HG02623 (cell line): ENCODE results near the gene OAS1.
"Not testable (repeated sequence)": the region's sequence is repeated elsewhere in the genome, so short reads cannot be mapped to it uniquely, and the experiment has no call there.

Experiments used
- ATAC-seq: cut with Tn5 transposase; IDR thresholded peaks from one replicate; pipeline ENCODE4 v1.9.1; 2021; ENCODE audit warnings: moderate library complexity; ENCODE audit not compliant: unreplicated experiment

Gene OAS1

GRCh38 chr12:112898380-112898779 lies 8.4 kb upstream of the OAS1 start:
- ATAC-seq, result no peak

GRCh38 chr12:112900298-112901145 lies 6.2 kb upstream of the OAS1 start:
- ATAC-seq, result no peak

GRCh38 chr12:112901271-112901670 lies 5.5 kb upstream of the OAS1 start:
- no peak for ATAC-seq

GRCh38 chr12:112904571-112904970 lies 2.2 kb upstream of the OAS1 start:
- ATAC-seq, result no peak

GRCh38 chr12:112905451-112906089 lies 1.2 kb upstream of the OAS1 start:
- no peak for ATAC-seq

- peak; percentile 52 for ATAC-seq
These were observed 824 bp downstream of the OAS1 start for GRCh38 chr12:112907415-112908157.

- ATAC-seq, result no peak
These were observed 1.8 kb downstream of the OAS1 start for GRCh38 chr12:112908548-112908947.

- ATAC-seq, result no peak
These were observed 2.9 kb downstream of the OAS1 start for GRCh38 chr12:112909693-112910092.

GRCh38 chr12:112913038-112913688 lies 6.4 kb downstream of the OAS1 start:
- ATAC-seq, result no peak

GRCh38 chr12:112913888-112914287 lies 7.1 kb downstream of the OAS1 start:
- not testable (repeated sequence) for ATAC-seq

GRCh38 chr12:112916270-112916669 lies 9.5 kb downstream of the OAS1 start:
- no peak for ATAC-seq

- no peak for ATAC-seq
These were observed 12.4 kb downstream of the OAS1 start for GRCh38 chr12:112919121-112919520.

- ATAC-seq, result peak; percentile 52
These were observed 18.2 kb downstream of the OAS1 start for GRCh38 chr12:112924986-112925385.

GRCh38 chr12:112926416-112927033 lies 19.8 kb downstream of the OAS1 start:
- not testable (repeated sequence) for ATAC-seq

- no peak for ATAC-seq
These were observed 20.7 kb downstream of the OAS1 start for GRCh38 chr12:112927475-112927874.

- ATAC-seq, result no peak
These were observed 21.2 kb downstream of the OAS1 start for GRCh38 chr12:112927925-112928324.

GRCh38 chr12:112928978-112929377 lies 22.2 kb downstream of the OAS1 start:
- ATAC-seq, result no peak

- no peak for ATAC-seq
These were observed 23.0 kb downstream of the OAS1 start for GRCh38 chr12:112929715-112930114.

- ATAC-seq, result no peak
These were observed 23.6 kb downstream of the OAS1 start for GRCh38 chr12:112930350-112930749.

GRCh38 chr12:112932485-112933128 lies 25.8 kb downstream of the OAS1 start:
- no peak for ATAC-seq
